Mononuclear cell (primary cell): ENCODE data around the gene C14orf132. TPM values are rescaled to one million over a fixed set of nuclear protein-coding genes. Genes with fewer than 3 reads are reported as not detected.

Source experiments
- H3K27me3 ChIP-seq: 2 replicates; pipeline ENCODE4 v1.6.0; 2011; ENCODE audit warnings: low read length, control low read depth; ENCODE audit not compliant: insufficient read depth
- H3K4me1 ChIP-seq: 2 replicates; pipeline ENCODE4 v1.5.1; 2011; ENCODE audit warnings: mild to moderate bottlenecking, low read length, control low read depth; ENCODE audit not compliant: insufficient read depth
- H3K4me3 ChIP-seq: 2 replicates; pipeline ENCODE4 v1.5.1; 2011; ENCODE audit warnings: mild to moderate bottlenecking, low read length, moderate library complexity
- H3K9me3 ChIP-seq: 2 replicates; pipeline ENCODE4 v1.5.1; 2011; ENCODE audit warnings: low read depth, mild to moderate bottlenecking, control low read depth, low read length
- total RNA-seq: library from RNA; depleted of rRNA; stranded (reverse); fragments of >200 nt; gene quantifications from one replicate; pipeline ENCODE4 v1.2.3, GENCODE V29; 2012

The C14orf132 gene
- total RNA-seq, 1 donor = 1.0 TPM

DNA sequence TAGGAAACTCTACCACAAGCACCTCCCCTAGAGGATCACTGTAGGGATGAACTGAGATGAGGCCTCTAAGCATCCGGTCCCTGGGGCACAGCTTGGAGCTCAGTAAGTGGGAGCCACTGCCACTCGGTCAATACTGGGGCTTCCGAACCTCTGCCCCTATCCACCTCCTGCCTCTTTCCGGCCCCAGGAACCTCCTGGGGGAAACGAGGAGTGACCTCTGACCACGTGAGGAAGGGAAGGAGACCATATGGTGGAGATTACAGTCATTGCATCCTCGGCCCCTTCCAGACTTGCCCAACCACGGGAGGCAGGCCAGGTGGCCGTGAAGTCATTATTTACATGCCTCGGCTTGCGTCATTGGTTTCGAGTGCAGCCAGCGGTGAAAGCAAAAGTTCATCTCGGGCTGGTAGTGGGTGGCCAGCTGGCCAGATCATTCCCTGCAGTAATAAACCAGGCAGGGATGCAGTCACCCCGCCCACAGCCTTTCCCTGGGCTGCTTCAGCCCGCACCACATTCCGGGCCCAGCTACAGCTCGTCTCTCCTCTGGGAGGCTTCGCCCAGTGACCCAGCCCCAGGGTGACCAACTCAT lies 65.4 kb downstream of the C14orf132 start:
- Histone ChIP-seq H3K4me3 (no peak overlapping the region), H3K27me3 (no peaks in the 10 kb centered on the region), H3K4me1 (no peaks in the 10 kb centered on the region), H3K9me3 (no peaks in the 10 kb centered on the region)

DNA sequence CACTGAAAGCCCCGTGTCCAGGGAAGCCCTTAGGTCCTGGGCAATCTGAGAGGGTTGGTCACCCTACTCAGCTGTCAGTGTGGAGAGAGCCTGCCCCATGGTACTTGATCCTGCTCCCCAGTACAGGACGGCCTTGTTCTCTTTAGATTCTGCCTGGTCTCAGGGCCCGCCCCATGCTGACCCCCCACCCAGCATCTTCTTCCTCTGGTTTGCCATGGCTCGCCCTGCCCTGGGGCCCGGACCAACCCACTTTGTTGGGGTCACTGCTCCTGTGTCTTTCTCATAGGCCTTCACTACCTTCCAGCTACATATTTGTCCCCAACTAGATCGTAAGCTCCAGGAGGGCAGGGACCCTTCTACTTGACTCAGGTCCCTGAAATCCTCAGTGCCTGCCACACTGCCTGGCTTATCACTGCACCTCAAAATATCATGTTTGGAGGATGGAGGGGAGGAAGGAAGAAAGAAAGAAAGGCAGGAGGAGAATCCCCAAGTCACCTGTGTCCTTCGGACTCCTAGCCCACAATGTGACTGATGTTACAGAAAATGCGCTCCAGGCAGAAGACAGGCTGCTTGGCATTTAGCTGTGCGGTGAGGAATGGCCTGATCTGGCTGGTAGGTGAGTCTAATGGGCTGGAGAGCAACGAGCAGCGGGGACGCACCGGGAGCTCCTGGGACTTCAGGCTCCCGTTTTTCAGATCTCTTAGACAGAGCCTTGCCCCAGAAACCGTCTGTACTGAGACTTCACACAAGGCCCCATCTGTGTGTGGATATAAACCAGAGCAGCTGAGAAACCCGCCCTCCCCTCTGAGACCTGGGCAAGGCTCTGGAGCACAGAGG lies 66.1 kb downstream of the C14orf132 start:
- Histone ChIP-seq H3K4me3 (no peak overlapping the region), H3K27me3 (no peaks in the 10 kb centered on the region), H3K4me1 (no peaks in the 10 kb centered on the region), H3K9me3 (no peaks in the 10 kb centered on the region)

DNA sequence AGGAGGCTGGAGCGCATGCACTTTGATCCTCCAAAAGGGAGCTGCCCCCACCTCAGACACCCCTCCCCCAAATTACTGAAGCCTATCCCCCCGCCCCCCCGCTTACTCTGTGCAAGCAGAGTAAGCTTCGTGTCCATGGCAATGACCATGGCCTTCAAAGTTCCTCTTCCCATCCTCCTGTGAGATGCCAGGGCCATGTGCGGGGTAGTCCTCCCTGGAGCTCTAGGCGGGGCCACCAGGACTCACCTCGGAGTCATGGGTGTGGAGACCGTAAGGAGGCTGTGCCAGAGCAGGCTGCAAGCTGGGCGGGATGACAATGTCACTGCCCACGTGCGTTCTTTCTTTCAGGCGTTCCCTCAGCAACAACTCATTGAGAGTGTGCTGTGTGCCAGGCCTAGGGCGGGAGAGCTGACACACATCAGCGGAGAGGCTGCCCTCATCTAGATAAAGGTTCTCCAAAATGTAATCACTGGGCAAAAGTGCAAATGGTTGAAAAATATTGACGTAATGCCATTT lies 66.8 kb downstream of the C14orf132 start:
- no peaks in the 10 kb centered on the region for H3K27me3 ChIP-seq
- H3K4me1 ChIP-seq = no peaks in the 10 kb centered on the region
- H3K4me3 ChIP-seq = no peak overlapping the region
- H3K9me3 ChIP-seq = no peaks in the 10 kb centered on the region

DNA sequence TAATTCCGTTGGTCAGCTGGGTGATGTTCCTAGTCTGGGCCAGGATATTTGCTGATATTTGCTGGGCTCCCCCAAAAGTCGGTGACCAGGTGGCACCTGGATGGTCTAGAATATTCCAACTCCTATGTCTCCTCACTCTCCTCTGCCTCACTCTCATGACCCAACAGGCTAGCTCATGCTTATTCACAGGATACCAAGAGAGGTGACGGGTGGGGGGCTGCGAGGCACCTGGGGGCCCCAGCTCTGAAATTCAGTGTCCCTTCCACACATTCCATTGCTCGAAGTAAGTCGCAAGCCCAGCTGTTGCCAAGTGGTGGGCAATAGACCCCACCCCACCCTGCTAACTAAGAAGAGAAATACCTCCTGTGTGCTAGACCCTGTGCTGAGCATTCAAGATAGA lies 67.7 kb downstream of the C14orf132 start:
- Histone ChIP-seq H3K4me1 (no peaks in the 10 kb centered on the region), H3K4me3 (no peak overlapping the region), H3K9me3 (no peaks in the 10 kb centered on the region), H3K27me3 (no peaks in the 10 kb centered on the region)

DNA sequence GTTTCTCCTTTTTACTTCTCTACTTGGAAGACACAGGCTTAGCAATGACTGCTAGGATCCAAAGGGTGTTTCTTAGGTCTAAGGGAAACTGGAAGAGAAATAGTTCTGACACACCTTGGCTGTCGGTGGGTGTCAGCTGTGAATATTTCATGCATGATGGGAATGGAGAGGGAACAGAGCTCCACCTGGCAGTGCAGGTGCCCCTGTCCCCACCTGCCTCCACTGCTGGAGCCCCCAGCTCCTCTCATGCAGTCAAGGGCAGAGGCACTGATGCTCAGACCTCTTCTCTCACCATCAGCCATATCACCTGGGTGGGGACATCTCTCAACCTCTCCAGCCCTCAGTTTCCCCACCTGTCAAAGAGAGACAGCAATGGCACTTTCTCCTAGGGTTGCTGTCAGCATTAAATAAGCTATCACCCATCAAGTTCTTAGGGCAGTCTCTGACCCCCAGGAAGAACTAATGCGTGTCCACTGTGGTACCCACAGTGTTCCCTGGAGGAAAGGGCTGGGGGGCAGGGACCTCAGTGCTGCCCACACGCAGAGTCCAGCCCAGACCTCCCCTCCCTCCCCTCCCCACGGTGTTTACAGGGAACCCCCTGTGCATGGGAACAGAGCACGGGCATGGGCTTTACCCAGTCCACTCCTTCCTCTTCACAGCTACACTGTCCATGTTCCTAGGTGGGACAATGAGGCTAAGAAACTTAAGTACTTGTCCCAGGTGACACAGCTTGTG lies 69.1 kb downstream of the C14orf132 start:
- no peak overlapping the region for H3K4me3 ChIP-seq
- H3K27me3 ChIP-seq = no peaks in the 10 kb centered on the region
- no peaks in the 10 kb centered on the region for H3K4me1 ChIP-seq
- H3K9me3 ChIP-seq = no peaks in the 10 kb centered on the region

DNA sequence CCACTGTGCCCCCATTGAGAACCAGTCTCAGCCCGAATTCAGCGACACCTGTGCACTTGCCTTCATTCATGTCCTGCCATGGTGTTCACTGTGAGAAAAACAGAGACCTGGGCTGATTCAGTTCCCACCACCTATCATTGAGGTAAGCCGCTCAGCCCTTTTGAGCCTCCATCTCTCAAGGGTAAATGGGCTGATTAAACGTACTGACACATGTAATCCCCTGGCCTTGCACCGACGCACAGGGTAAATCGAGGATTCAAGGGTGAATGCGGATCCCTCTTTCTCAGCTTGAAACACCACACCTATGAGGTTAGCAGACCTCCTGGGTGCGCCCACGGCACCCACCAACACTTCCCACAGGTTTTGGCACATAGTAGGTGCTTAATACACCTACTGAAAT lies 69.7 kb downstream of the C14orf132 start:
- H3K4me1 ChIP-seq = no peaks in the 10 kb centered on the region
- H3K4me3 ChIP-seq = no peak overlapping the region
- no peaks in the 10 kb centered on the region for H3K9me3 ChIP-seq
- no peaks in the 10 kb centered on the region for H3K27me3 ChIP-seq

DNA sequence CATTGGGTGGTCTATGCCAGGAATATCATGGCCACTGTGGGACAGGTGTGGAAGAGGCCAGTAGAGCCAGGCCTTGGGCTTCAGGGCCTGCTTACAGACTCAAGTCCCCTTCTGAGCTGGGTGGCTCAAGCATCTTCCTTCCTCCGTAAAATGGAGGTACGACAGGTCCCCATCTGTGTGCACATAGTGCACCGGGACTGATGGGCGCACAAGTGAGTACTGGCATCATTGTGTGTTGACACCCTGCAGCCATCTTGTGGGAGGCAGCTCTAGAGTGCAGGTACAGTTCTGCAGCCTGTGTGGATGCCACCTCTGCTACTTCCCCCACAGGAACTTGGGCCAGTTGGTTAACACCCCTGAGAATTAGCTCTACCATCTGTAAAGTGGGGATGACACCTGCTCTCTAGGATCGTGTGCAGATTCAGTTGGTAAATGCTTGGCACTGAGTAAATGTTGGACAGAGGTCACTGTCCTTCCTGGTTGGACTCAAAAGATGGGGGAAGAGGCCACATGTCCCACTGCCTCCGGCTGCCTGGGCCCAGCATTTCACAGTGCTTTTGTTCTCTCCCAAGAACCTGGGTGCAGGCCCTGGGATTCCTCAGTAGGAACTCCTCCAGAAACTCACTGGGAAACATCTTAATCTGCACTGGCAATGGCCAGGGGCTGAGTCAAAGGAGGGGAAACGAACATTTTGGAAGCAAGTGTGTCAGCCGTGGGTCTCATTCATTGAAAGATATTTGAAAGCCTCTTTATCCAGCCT lies 70.6 kb downstream of the C14orf132 start:
- Histone ChIP-seq H3K9me3 (no peaks in the 10 kb centered on the region), H3K27me3 (no peaks in the 10 kb centered on the region), H3K4me3 (no peak overlapping the region), H3K4me1 (no peaks in the 10 kb centered on the region)

DNA sequence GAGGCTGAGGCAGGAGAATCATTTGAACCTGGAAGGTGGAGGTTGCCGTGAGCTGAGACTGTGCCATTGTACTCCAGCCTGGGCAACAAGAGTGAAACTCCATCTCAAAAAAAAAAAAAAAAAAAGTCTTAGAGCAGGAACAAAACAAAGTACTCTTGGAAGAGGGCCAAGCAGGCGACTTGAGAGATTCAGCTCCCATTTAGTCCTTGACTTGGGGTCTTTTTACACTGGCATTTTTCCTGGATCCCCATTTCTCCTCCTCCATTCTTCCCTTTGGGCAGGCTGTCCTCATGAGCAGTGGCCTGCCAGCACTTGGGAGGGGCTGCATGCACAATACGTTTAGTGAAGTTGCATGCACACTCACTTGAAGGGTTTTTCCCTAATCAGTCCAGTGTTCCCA lies 72.9 kb downstream of the C14orf132 start:
- Histone ChIP-seq H3K4me1 (no peaks in the 10 kb centered on the region), H3K4me3 (no peak overlapping the region), H3K27me3 (no peaks in the 10 kb centered on the region), H3K9me3 (no peaks in the 10 kb centered on the region)

DNA sequence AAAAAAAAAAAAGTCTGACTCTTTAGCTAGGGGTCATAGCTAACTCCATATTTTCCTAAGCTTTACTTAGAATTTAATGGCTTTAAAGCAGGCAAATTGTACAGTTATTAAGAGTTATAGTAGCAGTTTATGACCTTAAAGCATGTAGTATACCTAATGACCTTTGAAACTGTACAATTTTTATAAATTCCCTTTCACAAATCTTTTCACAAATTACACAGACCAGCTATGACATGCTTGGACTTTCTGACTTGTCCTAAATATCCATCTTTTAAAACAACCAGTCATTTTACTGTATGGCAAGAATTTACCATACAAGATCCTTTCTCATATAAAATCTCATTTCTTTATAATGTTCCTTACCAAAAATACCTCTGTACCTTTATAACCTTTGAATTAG lies 74.8 kb downstream of the C14orf132 start:
- no peak overlapping the region for H3K4me3 ChIP-seq
- no peaks in the 10 kb centered on the region for H3K9me3 ChIP-seq
- H3K27me3 ChIP-seq = no peaks in the 10 kb centered on the region
- no peaks in the 10 kb centered on the region for H3K4me1 ChIP-seq

DNA sequence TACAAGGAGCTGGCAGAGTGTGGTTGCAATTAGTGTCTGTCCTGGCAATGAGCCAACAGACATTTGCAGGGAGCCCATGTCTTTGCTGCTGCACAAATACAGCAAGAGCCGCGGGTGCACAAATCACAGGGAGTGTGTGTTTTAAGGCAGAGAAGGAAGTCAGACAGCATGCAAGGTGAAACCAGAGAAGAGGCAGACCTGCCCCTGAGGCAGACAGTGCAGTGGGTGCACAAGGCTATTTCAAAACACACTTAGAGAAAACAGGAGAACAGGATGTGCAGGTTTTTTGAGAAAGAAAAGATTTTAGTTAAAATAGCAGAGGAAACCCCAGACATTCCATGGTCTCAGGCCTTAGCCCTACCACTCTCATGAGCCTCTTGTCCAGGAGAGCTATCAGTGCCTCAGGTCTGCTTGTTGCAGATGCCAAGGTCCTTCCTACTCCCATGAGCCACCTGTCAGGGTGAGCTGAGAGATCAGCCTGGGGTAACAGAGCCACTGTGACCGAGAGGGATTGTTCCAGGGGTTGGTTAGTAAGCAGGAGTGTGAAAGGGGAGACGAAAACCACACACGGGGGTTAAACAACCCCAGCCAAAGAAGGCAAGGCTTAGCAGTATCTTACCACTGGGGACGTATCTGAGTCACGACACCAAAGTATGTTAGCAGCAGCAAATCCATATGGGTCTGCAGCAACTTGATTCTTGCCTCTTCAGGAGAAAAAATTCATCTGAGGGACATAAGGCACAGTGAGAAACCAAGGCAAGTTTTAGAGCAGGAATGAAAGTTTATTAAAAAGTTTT lies 78.1 kb downstream of the C14orf132 start:
- Histone ChIP-seq H3K27me3 (no peaks in the 10 kb centered on the region), H3K4me1 (no peaks in the 10 kb centered on the region), H3K9me3 (no peaks in the 10 kb centered on the region), H3K4me3 (no peak overlapping the region)

DNA sequence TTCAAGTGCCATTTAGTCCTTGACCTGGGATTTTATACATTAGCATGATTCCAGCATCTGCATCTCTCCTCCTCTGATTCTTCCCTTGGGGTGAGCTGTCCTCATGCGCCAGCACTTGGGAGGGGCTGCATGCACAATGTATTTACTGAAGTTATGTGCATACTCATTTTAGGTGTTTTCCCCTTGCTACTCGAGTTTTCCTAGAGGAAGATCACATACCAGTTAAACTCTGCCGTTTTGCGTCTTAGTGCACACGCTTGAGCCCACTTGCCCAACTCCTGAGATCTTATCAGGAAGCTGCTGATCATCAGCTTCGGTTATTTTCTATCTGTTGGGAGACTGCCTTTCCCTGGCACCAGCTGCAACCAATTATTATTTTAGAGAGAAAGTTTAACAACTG lies 78.8 kb downstream of the C14orf132 start:
- Histone ChIP-seq H3K4me3 (no peak overlapping the region), H3K4me1 (no peaks in the 10 kb centered on the region), H3K27me3 (no peaks in the 10 kb centered on the region), H3K9me3 (no peaks in the 10 kb centered on the region)

DNA sequence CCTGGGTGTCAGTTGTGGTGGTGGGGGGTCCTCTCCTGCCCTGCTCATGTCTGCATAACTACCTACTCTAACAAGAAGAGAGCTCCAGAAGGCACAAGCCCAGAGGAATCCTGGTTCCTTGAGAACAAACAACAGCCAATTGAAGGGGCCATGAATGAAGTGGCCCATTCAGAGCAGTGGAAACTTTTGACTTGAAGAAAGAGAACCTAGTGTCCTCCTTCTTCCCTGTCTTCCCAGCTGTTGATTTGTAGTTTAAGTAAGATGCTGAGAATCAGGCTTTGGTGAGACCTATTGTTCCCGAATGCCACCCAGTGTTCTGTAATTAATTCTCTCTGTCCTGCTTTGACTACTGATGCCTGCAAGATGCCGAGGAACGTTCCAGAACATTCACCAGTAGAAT lies 79.2 kb downstream of the C14orf132 start:
- H3K4me1 ChIP-seq = no peaks in the 10 kb centered on the region
- no peaks in the 10 kb centered on the region for H3K9me3 ChIP-seq
- no peaks in the 10 kb centered on the region for H3K27me3 ChIP-seq
- no peak overlapping the region for H3K4me3 ChIP-seq

DNA sequence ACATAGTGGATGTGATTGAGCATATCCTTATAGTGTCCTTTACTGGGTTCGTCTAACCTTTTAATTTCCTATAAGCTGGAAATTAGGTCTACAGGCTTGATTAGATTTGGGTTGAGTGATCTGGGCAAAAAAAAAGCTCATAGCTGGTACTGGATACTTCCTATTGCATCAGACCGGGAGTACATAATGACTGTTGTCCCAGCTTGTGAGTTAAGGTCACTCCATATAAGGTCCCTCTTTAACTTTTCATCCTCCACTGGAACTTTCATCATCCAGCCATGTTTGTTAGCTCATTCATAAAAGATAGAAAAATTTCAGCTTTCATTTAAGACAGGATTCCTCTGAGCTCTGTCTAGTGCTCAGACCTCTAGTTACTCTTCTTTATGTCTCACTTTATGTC lies 80.8 kb downstream of the C14orf132 start:
- Histone ChIP-seq H3K4me3 (no peak overlapping the region), H3K27me3 (no peaks in the 10 kb centered on the region), H3K4me1 (no peaks in the 10 kb centered on the region), H3K9me3 (no peaks in the 10 kb centered on the region)

DNA sequence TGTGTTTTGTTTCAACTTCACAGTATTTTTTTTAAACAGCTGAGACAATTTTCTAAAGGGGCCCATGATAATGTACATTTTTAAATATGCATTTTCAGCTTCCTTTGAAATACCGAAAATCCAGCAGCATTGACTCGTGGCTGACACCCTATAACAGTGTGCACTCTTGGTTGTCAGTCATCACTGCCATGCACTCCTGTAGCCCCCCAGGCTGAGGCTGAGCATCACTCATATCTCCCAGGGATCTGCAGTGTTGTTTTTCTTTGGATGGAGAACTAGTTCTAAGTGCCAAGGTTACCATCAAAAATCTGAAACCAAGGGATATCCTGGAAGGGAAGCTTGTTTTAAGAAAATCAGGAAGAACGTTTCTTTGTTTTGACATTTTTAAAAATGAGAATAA lies 81.2 kb downstream of the C14orf132 start:
- Histone ChIP-seq H3K27me3 (no peaks in the 10 kb centered on the region), H3K4me3 (no peak overlapping the region)

More for the DNA sequence above, 81.2 kb downstream of the C14orf132 start:
- Histone ChIP-seq H3K4me1 (peaks cover 2% of the 10 kb centered on the region), H3K9me3 (no peaks in the 10 kb centered on the region)
